ENCODE measurements around the gene CMTM8.
"Not testable (repeated sequence)": the region's sequence is repeated elsewhere in the genome, so short reads cannot be mapped to it uniquely, and the experiment has no call there.

The CMTM8 gene

GRCh38 chr3:32389577-32389976 lies 151.1 kb downstream of the CMTM8 start:
- DNase-seq, result not testable (repeated sequence)

- DNase-seq, result peak; percentile 63
These were observed 153.4 kb downstream of the CMTM8 start, which contains the start of gene CMTM7 for GRCh38 chr3:32391643-32392535. TSS of gene CMTM7 (plus strand) at chr3:32391853. CDS start at chr3:32391907, 54 bp downstream.

DNA sequence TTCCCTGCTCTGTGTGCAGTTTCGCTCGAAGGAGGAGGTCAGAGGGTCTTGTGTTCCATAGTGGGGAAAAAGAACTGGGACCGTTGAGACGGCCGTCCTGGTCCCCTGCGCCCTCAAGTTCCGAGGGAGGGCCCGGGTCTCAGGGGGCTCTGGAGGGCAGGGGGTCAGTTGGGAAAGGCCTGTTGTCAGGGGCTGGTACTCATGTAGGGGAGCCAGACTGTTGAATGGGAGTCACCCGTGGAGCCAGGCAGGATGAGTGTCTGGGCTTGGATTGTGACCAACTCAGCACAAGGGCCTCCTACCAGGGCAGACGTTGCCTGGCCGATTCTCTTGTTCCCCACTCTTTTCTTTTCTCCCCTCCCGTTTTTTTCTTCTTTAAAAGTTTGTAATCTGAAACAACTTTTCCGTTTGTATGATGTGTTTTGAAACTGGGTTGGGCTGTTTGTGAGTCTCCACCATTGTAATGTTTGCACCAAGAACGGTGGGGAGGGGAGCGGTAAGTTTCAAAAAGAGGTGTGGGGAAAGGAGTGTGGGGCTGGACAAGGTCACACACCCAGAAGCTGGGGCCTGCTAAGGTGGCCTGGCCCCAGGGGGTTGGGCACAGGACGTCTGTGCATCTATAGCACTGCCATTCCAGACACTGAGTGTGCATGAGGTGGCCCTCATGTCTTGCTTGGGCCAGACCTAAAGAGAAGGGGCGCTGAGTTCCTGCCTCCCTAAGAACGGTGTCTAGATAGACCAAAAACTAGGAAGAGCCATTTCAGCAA lies 154.2 kb downstream of the CMTM8 start:
- no peak for DNase-seq

DNA sequence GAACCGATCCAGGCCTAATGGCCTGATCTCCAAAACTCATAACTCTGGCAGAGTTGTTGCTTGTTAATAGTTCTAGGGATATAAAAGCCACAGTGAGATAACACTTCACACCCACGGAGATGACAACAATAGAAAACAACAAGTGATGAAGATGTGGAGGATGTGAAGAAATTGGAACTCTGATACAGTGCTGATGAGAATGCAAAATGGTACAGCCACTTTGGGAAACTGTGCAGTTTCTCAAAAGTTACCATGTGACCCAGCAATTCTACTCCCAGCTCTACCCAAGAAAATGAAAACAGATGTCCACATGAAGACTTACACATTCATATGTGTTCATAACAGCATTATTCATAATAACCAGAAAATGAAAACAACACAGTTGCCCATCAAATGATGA lies 157.0 kb downstream of the CMTM8 start:
- DNase-seq, result no peak

- no peak for DNase-seq
These were observed 159.5 kb downstream of the CMTM8 start for GRCh38 chr3:32397941-32398340.

- DNase-seq, result no peak
These were observed 160.1 kb downstream of the CMTM8 start for GRCh38 chr3:32398531-32398930.

- DNase-seq, result no peak
These were observed 160.6 kb downstream of the CMTM8 start for GRCh38 chr3:32399030-32399620.

GRCh38 chr3:32401126-32401525 lies 162.6 kb downstream of the CMTM8 start:
- DNase-seq, result no peak

GRCh38 chr3:32401556-32402081 lies 163.1 kb downstream of the CMTM8 start:
- DNase-seq, result peak; percentile 46

DNA sequence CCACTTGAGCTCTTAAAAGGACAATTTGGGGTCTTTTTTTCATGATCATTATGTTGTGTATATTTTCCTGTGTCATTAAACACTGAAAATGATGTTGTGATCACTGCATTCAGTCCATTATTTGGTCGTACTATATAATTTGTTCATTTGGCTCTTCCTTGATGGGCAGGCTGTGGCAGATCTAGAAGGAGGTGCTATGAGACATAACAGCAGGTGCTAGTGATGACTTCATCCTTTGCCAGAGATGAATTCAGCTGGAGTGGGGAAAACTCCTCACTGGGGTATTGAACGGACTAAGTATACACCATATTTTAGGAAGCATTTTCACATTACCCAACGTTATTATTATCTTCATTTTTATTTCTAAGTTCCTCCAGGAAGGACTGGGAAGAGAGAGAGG lies 165.2 kb downstream of the CMTM8 start:
- DNase-seq, result no peak

- DNase-seq, result no peak
These were observed 166.2 kb downstream of the CMTM8 start for GRCh38 chr3:32404714-32405113.

DNA sequence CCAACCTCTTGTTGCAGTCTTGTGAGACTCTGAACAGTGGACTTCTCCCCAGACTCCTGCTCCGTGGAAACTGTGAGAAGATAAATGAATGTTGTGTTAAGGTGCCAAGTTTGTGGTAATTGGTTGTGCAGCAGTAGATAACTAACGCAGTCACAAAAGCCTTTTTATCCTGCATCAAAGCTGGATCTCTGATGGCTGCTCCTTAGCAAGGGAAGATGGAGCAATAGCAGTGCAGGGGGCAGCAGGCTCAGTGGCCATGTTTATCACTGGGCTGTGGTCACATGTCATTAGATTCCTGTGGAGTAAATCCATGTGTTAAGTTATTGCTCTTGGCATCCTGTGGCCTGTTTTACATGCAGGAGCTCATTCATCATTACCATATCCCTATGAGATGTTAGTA lies 166.7 kb downstream of the CMTM8 start:
- DNase-seq, result no peak

- no peak for DNase-seq
These were observed 167.3 kb downstream of the CMTM8 start for GRCh38 chr3:32405711-32406323.

DNA sequence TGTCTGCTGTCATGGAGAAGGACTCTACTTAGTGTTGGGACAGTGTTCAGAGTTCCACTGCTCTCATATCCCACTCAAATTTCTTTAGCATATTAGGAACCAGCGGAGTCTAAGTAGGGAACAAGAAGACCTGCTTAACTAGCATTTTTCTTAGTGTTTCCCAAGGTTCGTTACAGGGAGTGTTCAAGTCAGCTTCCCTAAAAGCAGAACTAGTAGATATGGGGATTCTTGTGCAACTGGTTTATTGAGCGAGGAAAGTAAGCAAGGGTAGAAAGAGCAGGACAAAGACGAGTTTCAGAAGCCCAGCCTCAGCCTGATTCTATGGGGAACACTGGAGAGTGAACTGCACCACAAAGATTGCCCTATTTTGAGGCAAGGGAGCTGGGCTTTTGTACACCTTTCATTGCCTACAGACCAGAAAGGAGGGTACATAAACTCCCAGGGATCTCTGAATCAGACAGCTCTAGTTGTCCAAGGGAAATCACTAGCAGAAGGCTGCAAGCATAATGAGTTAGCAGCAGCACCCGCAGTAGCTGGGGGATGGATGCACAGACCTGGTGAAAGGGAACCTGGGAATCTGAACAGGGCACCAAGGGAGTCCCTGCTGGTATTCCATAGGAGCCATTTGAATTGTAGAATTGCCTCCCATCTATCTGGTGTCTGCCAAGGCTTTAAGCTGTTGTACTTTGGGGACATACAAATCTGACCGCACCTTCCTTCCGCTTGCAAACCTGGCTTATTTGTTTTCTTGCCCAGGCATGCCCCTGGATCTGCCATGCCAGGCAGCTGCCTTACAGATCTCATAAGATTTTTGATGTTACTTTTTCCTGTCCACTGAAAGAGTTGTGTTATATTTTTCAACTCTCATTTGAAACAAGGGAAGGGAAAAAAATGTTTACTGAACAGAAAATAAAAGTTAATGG lies 168.3 kb downstream of the CMTM8 start:
- DNase-seq, result no peak

DNA sequence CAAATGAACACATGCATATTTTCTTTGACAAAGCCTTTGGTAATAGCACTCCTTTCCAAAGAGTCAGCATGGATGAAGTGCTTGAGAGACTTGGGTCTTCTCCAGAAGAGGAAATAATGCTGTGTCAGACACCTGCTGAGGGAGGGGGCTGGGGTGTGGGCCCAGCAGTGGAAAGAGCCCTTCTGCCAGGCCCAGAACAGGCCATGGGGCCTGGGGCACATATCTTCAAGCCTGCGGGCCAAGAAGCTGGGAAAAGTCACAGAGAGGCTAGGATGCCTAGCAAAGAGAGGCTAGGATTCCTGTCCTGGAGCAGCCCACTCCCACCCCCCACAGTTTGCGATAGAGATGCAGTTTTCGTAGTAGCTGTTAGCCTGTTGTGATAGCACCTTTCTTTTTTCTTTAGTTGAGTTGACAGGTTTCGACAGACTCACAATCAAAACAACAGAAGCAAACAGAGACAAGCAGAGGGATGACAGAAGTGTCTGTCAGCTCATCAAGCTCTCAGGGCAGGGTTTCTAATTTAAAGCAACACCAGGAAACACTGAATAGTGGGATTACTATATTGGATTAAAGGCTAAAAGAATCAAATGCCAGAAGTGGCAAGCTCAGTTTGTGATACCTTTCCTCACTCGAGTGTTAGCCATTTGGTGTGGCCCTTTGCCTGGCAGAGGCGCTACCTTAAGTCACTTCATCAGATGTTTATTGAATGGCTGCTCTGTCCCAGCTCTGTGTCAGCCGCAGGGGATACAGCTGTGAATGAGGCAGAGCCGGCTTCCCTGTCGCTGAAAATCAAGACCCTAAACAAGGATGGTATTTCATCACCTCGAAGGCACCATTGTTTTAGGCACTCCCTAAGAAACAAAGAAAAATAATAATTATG lies 172.1 kb downstream of the CMTM8 start:
- DNase-seq, result no peak

DNA sequence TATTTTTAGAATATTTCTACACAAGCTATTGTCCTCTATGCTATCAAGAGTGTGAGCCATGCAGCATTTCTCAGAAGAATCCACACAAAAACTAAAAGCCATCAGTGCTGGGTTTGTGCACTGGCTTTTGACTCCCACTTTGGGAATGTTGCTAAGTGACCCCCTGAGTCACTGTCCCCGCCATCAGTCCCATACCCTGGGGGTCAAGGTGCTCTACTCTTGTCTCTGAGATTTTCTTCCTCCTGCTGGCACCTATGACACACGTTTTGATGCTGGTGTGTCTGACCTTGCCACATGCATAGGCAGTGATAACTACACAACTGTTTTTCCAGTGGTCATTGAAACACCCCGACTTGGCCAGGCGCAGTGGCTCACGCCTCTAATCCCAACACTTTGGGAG lies 173.0 kb downstream of the CMTM8 start:
- no peak for DNase-seq

- DNase-seq, result no peak
These were observed 174.4 kb downstream of the CMTM8 start for GRCh38 chr3:32412887-32413286.

DNA sequence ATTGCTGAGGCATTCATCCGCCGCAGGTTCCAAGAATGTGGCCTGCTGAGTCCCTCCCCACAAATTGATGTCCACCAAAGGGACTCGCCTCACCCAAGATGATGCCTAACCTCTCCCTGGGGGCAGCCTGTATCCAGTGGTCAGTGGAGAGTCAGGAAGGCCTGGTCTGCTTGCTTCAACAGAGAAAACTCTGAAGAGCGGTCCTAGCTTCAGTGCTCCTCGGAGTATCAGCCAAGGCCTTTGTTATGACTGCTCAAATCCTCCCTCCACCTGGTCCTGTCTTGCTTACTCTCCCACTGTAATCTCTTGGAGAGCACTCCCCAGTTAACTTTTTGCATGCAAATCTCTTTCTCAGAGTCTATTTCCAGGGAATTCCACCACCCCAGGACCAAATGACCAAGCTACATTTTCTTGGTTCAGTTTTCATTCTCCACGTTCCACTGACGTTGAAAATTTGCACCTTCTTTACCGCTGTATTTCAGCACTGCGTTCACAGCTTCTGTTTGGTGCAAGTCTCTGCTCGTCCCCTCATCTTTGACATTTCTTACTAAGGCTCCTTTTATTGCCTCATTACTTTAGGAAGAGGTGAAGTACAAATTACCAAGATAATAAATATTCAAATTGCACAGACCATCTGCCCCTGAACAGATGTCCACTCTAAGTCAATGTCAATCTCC lies 175.5 kb downstream of the CMTM8 start:
- no peak for DNase-seq

GRCh38 chr3:32414522-32415202 lies 176.2 kb downstream of the CMTM8 start:
- DNase-seq, result peak; percentile 90

DNA sequence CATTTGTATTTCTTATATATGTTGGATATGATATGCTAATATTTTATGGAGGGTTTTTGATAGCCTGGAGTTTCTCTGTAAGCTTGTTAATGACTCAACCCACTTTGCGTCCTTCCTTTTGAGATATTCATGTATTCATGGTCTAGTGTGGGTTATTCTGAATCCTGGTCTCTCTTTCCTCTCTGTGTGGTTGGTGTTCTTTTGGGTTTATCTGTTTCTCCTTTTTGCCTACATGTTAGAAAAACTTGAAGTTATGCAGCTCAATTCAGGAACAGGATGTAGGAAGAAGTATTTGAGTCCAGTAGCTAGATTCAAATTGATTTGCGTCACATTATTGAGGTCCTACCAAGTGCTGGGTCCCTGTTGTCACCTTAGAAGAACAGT lies 181.3 kb downstream of the CMTM8 start:
- no peak for DNase-seq

Measured in NCI-H226 (cell line).